Peyer's patch (tissue), 4 donors: ENCODE results near the gene ZNF521.

Experiments
- POLR2A ChIP-seq, 2 donors: fragments of 450-650 bp; IDR thresholded peaks; one replicate each; pipeline ENCODE4 v1.5.1; 2017; ENCODE audit warnings: antibody characterized with exemption in 2 of 2, mild to moderate bottlenecking in 2 of 2, moderate library complexity in 2 of 2
- TF ChIP-seq, protein P1 (sequence below), 6 experiments: fragments of 450-650 bp in 4 of 6; fragments of 200-600 bp in 2 of 6; sonication (generic) in 1 of 6; IDR thresholded peaks; one replicate each; pipeline ENCODE4 v1.5.1; 2017 to 2019; ENCODE audit warnings: antibody characterized with exemption in 6 of 6, mild to moderate bottlenecking in 3 of 6, moderate library complexity in 1 of 6

GRCh38 chr18:25335676-25336075 is 16.3 kb downstream of the ZNF521 start:
- TF ChIP-seq POLR2A (IDR thresholded peaks at IDR 0.05), result no peak
- TF ChIP-seq, protein P1, sequence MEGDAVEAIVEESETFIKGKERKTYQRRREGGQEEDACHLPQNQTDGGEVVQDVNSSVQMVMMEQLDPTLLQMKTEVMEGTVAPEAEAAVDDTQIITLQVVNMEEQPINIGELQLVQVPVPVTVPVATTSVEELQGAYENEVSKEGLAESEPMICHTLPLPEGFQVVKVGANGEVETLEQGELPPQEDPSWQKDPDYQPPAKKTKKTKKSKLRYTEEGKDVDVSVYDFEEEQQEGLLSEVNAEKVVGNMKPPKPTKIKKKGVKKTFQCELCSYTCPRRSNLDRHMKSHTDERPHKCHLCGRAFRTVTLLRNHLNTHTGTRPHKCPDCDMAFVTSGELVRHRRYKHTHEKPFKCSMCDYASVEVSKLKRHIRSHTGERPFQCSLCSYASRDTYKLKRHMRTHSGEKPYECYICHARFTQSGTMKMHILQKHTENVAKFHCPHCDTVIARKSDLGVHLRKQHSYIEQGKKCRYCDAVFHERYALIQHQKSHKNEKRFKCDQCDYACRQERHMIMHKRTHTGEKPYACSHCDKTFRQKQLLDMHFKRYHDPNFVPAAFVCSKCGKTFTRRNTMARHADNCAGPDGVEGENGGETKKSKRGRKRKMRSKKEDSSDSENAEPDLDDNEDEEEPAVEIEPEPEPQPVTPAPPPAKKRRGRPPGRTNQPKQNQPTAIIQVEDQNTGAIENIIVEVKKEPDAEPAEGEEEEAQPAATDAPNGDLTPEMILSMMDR (IDR thresholded peaks at IDR 0.05), result no peak
